Measurements from ENCODE around the gene ATOH8.
A peak's percentile ranks its signal among the peaks of the same experiment; 100 is the strongest.

Gene ATOH8

DNA sequence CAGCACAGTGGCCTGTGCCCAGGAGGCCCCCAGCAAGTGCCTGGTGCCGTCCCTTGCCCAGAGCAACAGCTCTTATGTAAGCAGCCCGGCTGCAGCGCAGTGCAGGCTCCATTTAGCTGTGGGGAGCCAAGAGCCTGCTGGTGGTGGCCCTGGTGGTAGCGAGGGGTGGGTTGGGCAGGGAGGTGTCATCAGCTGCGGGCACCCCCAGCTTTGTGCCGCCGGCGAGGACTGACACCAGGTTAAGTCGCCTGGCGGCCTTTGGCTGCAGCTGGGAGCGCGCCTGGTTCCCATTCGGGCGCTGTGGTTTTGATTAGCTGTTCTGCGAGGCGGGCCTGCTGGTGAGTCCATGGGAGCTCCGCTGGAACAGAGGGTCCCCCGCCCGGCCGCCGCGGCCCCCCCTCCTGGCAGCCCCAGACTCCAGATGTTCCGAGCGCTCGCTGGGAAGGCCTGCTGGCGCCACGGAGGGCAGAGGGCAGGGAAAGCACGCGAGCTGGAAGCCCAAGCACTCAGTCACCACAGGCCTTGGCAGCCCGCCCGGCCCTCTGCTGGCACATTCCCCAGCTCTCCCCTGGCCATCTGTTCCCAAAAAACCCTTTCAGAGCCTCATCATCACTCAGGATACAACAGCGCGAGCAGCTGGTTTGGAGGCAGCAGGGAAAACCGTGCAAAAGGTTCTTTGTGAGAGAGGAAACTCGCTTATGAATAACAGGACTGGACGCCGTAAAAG lies 18.4 kb downstream of the ATOH8 start:
- peak; percentile 67 for DNase-seq

GRCh38 chr2:85772841-85773491 lies 19.2 kb downstream of the ATOH8 start:
- DNase-seq: no peak

DNA sequence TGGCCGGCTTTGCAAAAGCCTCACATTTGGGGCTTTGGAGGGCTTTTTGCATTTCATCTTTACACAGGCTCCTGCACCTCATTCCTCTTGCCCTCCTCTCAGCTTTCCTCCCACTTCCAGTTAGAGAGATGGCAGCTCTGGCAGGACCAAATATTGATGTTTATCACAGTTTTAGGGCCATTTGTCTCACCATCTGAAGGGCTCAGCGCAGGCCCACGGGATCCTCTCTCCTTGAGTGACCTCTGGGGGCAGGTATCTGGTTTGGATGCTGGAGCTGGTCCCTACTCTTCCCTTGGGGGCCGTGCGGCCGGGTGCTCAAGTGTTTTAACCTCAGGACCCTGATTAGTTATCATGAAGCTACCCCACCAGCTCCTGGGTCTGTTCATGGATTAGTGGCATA lies 19.9 kb downstream of the ATOH8 start:
- DNase-seq: no peak

- no peak for DNase-seq
Observed at GRCh38 chr2:85774126-85774978, 20.6 kb downstream of the ATOH8 start.

GRCh38 chr2:85775406-85776381 lies 21.9 kb downstream of the ATOH8 start:
- no peak for DNase-seq

DNA sequence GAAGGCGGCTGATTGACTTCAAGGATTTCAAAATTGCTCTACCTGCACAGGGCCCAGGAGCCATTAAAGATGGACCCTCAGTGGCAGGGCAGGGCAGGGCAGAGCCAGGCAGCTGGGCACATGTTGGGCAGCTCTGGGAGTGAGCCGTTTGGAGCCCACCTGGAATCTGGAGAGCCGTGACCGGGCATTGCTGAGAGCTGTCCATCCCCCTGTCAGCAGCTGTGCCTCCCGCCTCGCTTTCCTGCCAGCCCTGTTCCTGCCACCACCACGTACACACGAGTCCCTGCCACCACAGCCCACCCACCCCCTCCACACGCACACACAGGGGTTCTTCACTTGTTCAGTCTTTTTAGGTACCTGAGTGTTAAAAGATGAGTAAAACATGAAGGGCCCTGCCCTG lies 22.9 kb downstream of the ATOH8 start:
- DNase-seq: no peak

GRCh38 chr2:85777441-85777861 lies 23.7 kb downstream of the ATOH8 start:
- DNase-seq: no peak

DNA sequence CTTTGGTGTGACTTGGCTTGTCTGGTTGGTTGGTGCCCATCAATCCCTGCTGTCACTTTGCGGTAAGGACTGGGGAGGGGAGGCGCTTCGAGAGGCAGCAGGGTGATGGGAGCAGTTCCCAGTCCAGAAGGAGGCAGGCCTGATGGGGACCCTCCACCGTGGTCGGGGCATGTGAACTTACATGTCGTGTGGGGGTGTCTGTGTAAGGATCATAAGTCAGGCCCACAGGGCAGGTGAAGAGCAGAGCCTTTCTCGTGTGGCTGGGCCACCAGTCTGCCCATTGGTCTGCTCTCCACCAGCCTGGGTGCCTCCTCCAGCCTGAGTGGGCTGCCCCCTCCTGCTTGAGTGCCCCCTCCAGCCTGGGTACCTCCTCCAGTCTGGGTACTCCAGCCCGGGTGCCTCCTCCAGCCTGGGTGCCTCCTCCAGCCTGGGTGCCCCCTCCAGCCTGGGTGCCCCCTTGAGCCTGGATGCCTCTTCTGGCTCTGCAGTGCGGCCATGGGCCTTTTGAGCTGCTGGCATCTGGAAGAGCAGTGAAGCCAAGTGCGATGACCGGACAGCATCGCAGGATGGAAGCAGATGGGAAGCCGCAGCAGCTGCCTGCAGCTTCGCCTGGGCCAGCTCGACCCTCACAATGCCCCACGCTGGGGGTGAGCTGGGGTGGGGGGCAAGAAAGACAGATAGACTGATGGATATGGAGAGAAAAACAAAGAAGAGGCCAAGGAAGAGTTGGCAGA lies 25.0 kb downstream of the ATOH8 start:
- no peak for DNase-seq

- DNase-seq: no peak
Observed at GRCh38 chr2:85779641-85780315, 26.0 kb downstream of the ATOH8 start.

DNA sequence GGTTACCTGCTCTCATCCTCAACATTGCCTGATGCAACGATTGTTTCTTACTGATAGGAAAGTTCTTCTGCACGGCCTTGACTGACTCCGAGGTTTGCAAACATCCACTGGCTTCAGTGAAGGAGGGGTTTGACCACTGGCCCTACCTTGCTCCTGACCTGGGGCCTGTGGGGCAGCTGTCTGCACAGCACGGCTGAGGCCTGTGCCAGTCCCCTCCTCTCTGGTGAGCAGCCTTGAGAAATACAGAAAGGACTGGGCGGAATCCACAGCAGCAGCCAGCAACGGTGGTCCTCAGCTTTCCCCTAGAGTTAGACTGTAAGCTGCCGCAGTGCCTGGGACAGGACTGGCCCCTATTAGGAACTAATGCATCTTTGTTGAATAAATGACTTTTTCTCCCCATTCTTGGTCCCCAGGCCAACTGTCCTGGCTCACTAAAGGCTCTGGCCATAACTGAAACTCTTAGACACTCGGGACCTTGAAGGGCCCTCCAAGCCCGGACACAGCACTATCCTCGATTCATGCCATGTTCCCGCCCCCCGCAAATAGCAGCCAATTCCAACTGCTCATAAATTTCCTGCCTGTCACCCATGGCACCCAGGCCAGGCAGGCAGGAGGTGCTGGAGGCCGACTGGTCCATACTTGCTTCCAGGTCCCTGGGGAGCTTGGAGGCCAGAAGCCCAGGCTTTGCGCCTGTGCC lies 26.7 kb downstream of the ATOH8 start:
- no peak for DNase-seq

DNA sequence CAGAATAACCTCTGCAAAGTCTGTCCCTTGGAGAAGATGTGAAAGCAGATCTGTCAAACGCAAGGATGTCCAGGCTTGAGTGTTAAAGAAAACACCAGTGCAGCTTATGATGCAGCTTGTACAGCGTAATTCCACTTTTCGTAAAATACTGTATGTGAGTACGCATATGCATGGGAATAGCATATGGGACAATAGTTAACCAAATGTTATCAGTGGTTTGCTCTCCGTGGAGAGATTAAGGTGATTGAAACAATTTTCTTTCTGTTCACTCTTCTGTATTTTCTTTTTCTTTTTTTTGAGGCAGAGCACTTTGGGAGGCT lies 27.2 kb downstream of the ATOH8 start:
- DNase-seq: no peak

GRCh38 chr2:85783796-85784195 lies 30.0 kb downstream of the ATOH8 start:
- no peak for DNase-seq

DNA sequence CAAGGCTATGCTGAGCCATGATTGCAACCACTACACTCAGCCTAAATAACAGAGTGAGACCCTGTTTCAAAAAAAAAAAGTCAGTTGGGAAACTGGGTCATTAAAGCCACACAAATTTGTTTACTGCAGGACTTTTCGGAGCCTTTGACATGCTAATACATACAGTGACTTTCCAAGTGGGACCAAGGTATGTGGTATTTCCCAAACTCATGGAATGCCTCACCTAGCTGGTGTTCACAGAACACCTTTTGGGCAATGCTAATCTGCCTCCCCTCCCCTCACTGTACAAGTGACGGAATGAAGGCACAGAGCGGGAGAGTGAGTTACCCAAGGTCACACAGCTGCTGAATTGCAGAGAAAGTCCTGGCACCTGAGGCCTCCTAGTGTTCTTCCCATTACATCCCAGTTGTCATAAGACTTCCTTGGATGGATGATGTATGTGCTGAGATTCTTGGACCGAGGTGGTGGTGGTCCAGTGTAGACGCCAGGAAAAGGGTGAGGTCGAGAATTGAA lies 30.7 kb downstream of the ATOH8 start:
- DNase-seq: no peak

GRCh38 chr2:85785027-85785822 lies 31.4 kb downstream of the ATOH8 start:
- no peak for DNase-seq

GRCh38 chr2:85785871-85786270 lies 32.1 kb downstream of the ATOH8 start:
- no peak for DNase-seq

- DNase-seq: no peak
Observed at GRCh38 chr2:85786444-85786843, 32.7 kb downstream of the ATOH8 start.

DNA sequence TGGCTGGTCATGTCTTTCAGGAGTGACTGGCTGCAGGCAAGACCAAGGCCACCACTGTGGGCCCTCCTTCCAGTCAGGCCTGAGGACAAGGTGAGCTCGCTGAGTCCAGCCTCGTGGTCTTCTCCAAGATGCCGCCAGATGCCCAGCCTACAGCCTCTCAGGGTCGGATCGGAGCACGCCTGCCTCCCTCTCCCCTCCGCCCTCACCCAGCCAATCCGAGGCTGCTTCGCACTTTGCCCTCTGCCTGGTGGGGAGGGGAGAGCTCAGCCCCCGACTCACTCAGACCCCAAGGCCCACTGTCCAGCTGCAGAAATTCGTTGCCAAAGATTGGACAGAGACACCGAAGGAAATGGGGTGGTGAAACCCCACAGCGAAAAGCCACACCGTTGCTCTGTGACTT lies 33.1 kb downstream of the ATOH8 start:
- DNase-seq: no peak

DNA sequence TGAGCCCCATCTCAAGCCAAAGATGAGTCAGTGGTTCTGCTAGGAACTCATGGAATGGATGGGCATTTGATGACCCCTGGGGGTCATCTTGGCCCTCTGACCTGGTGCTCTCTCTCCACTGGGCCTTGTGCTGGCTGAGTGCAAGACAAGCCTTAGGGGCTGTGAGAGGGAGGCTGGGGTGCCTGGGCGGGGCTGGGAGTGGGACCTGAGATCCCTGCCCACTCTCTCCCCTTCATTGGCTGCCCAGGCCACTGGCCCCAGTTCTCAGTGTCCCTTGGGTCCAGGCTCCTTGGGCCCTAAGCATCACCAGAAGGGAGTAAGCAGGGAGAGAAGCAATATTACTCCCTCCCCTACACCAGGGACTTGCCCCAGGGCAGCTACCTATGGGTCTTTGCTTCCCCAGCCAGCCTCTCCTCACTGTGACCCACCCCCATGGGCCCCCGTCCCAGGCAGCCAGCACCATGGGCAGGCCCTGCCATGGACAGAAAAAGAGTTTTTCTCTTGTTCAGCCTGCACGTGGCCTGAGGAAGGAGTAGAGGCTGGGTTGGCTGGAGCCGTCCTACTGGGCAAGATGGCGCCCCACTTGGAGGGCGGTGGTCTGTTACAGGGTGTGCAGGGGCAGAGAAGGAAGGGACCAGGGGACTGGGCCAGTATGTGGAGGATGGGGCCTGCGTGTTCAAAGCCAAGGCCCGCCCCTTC lies 33.6 kb downstream of the ATOH8 start:
- no peak for DNase-seq

GRCh38 chr2:85787981-85788340 lies 34.2 kb downstream of the ATOH8 start:
- DNase-seq: no peak
